ENCODE results near the gene POLR2F. TPM values are rescaled to one million over a fixed set of nuclear protein-coding genes. Genes with fewer than 3 reads are reported as not detected.

POLR2F gene
- total RNA-seq, 1 experiment from 2014 or later = 141 TPM

DNA sequence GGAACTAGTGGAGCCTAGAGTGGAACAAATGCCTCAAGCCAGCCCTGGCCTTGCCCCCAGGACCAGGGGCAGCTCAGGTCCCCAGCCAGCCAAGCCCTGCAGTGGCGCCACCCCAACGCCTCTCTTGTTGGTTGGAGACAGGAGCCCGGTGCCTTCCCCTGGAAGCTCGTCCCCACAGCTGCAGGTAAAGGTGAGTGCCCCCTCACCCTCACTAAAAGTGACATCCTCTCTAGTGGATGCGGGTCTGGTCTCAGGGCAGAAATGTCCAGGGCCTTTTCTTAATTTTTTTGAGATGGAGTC lies 25.9 kb upstream of the POLR2F start:
- Histone ChIP-seq H3K23ac (ENCODE audit: insufficient read length, low read depth, low read length) (no peak overlapping the region), H3K79me1 (ENCODE audit: insufficient read depth, low read depth, low read length, poor library complexity, severe bottlenecking) (no peaks in the 10 kb centered on the region), H2AK5ac (ENCODE audit: insufficient read length, low read length) (no peak overlapping the region), H4K5ac (ENCODE audit: insufficient read length, low read depth, low read length) (no peak overlapping the region), H2BK20ac (ENCODE audit: low read depth, low read length, poor library complexity, severe bottlenecking) (no peak overlapping the region), H2BK12ac (ENCODE audit: insufficient read length, low read depth, low read length) (no peak overlapping the region), H3K27ac (ENCODE audit: insufficient read length, low read depth, low read length) (no peak overlapping the region), H2AFZ (ENCODE audit: low read length) (no peak overlapping the region), H3K14ac (ENCODE audit: insufficient read depth, low read length) (no peak overlapping the region), H4K8ac (replicated peaks; ENCODE audit: insufficient read length, low read depth, low read length) (no peak overlapping the region), H3K23me2 (ENCODE audit: insufficient read length, low read depth, low read length, poor library complexity, severe bottlenecking) (peaks cover 2% of the 10 kb centered on the region), H2BK15ac (ENCODE audit: low read depth, low read length) (no peak overlapping the region), H3K27me3 (ENCODE audit: insufficient read depth, low read length) (no peaks in the 10 kb centered on the region), H3K9ac (ENCODE audit: extremely low read depth, insufficient read length, low read length) (no peak overlapping the region), H3K56ac (ENCODE audit: insufficient read length, low read depth, low read length) (no peak overlapping the region), H3T11ph (ENCODE audit: low read length) (no peak overlapping the region), H3K4me1 (ENCODE audit: insufficient read depth, low read length) (no peaks in the 10 kb centered on the region), H3K79me2 (ENCODE audit: insufficient read depth, low read length) (no peaks in the 10 kb centered on the region), H2BK120ac (ENCODE audit: low read depth, low read length, poor library complexity, severe bottlenecking) (no peak overlapping the region), H3K18ac (ENCODE audit: insufficient read length, low read depth, low read length) (no peak overlapping the region), H4K20me1 (ENCODE audit: control insufficient read depth, insufficient read depth, insufficient read length) (no peaks in the 10 kb centered on the region), H3K4ac (ENCODE audit: low read depth, low read length) (no peak overlapping the region), H4K91ac (ENCODE audit: insufficient read length, low read depth, low read length) (no peak overlapping the region), H3K9me3 (ENCODE audit: control insufficient read depth, low read depth, low read length) (no peaks in the 10 kb centered on the region), H2BK5ac (ENCODE audit: insufficient read length, low read length) (no peak overlapping the region), H3K4me2 (ENCODE audit: insufficient read depth, insufficient read length, low read length) (no peak overlapping the region)
- H3K27ac Mint-ChIP-seq = no peak overlapping the region
- no peak for DNase-seq
- H3K9me3 Mint-ChIP-seq = no peaks in the 10 kb centered on the region
- peaks cover 0 to 53% (median 26%) of the 10 kb centered on the region in 3 experiments; a peak in 6 of 7 replicates for H3K36me3 Mint-ChIP-seq (ENCODE audit: insufficient read depth in 1 of 3, low read depth in 3 of 3)
- H3K4me1 Mint-ChIP-seq = 0 out of 4 replicates have a peak, but pooled peaks cover 0 to 3% of the 10 kb centered on the region in 2 experiments
- WGBS (ENCODE audit: extremely low coverage, insufficient read length, low lambda C conversion rate) = no CpG with 5 or more reads among the region's 5 CpGs
- H3K27me3 Mint-ChIP-seq (ENCODE audit: low read depth) = no peaks in the 10 kb centered on the region
- no peak overlapping the region for H3K4me3 Mint-ChIP-seq
- TF ChIP-seq, protein P1, sequence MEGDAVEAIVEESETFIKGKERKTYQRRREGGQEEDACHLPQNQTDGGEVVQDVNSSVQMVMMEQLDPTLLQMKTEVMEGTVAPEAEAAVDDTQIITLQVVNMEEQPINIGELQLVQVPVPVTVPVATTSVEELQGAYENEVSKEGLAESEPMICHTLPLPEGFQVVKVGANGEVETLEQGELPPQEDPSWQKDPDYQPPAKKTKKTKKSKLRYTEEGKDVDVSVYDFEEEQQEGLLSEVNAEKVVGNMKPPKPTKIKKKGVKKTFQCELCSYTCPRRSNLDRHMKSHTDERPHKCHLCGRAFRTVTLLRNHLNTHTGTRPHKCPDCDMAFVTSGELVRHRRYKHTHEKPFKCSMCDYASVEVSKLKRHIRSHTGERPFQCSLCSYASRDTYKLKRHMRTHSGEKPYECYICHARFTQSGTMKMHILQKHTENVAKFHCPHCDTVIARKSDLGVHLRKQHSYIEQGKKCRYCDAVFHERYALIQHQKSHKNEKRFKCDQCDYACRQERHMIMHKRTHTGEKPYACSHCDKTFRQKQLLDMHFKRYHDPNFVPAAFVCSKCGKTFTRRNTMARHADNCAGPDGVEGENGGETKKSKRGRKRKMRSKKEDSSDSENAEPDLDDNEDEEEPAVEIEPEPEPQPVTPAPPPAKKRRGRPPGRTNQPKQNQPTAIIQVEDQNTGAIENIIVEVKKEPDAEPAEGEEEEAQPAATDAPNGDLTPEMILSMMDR (conservative IDR thresholded peaks at IDR 0.05) = no peak

Data from H9 (cell line).